Hepatocyte (in vitro differentiated cells): Measurements from ENCODE around the gene ANO7.

Experiments
- CTCF ChIP-seq: fragments of 200-600 bp; sonication (generic); IDR thresholded peaks from 2 replicates; pipeline ENCODE4 v1.5.1; 2016; ENCODE audit warnings: antibody characterized with exemption, mild to moderate bottlenecking; ENCODE audit not compliant: poor library complexity
- EZH2 ChIP-seq: fragments of 200-600 bp; sonication (generic); IDR thresholded peaks from 2 replicates; pipeline ENCODE4 v1.6.1; 2016; ENCODE audit warnings: antibody characterized with exemption, mild to moderate bottlenecking, borderline replicate concordance
- EZH2phosphoT487 ChIP-seq: fragments of 200-600 bp; sonication (generic); IDR thresholded peaks from one replicate; pipeline ENCODE4 v1.6.1; 2018; ENCODE audit warnings: antibody characterized with exemption, mild to moderate bottlenecking, low read depth, moderate library complexity; ENCODE audit not compliant: unreplicated experiment, severe bottlenecking

DNA sequence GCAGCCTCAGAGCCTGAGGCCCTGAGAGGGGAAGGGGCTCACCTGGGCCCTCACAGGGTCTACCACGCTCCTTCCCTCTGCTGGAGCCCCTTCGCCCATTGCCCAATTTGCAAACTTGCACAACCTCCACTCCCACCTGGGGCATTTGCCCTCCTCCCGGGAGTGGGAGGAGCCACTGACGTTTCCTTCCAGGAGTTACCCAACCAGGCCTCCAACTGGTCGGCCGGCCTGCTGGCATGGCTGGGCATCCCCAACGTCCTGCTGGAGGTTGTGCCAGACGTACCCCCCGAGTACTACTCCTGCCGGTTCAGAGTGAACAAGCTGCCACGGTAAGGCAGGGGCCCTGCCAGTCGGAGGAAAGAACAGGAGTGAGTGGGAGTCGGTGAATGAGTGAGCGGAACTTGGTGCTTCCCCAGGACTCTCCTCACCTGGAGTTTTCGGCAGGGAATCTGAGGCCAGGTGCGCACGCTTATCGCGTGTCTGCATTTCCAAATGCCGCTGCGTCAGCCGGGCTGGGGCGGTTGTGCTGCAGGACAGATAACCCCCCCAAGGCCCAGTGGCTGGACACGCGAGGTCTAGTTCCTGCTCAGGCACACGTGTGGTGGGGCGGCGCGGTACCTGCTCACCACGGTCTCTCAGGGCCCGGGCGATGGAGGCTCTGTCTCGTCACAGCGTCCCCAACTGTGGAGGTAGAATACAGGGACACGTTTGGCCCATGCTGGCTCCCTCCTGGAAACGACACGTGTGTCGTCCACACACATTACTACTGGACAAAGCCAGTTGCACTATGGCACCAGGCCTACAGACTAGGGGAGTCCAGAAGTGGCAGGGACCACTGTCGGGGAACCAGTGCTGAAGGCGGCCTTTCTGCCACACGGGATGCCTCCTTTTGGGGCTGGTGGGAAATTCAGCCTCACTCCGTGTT is 11.7 kb downstream of the ANO7 start:
- TF ChIP-seq EZH2 (no peak), CTCF (no peak), EZH2phosphoT487 (no peak)
